ENCODE data around the gene ITGA11.

The ITGA11 gene

GRCh38 chr15:68310178-68310803 is 121.7 kb downstream of the ITGA11 start:
- no peak for TF ChIP-seq CTCF (conservative IDR thresholded peaks at IDR 0.05; ENCODE audit: low read depth)
- H3K27ac ChIP-seq, result no peak overlapping the region
- DNase-seq (ENCODE audit: low spot score), result no peak
- CTCF ChIA-PET, result interaction anchor here (1.3 kb wide), 1 partner anchor 58 kb away, joined by 4 read pairs; no protein-coding TSS in a partner anchor
- POLR2A ChIA-PET (ENCODE audit: low non-redundant PET), result no interaction called here

GRCh38 chr15:68309024-68309423 is 122.9 kb downstream of the ITGA11 start:
- CTCF ChIA-PET, result no interaction called here
- no peak overlapping the region for H3K27ac ChIP-seq
- no peak for DNase-seq (ENCODE audit: low spot score)
- no peak for TF ChIP-seq CTCF (conservative IDR thresholded peaks at IDR 0.05; ENCODE audit: low read depth)
- POLR2A ChIA-PET (ENCODE audit: low non-redundant PET), result no interaction called here

GRCh38 chr15:68307131-68307928 is 124.6 kb downstream of the ITGA11 start:
- ChIA-PET POLR2A (ENCODE audit: low non-redundant PET) (no interaction called here), CTCF (interaction anchor here (0.6 to 4.0 kb wide), 14 partner anchors 8 to 1426 kb away, joined by 3 to 39 read pairs (median 5); no protein-coding TSS in a partner anchor)
- DNase-seq (ENCODE audit: low spot score), result no peak
- no peak for TF ChIP-seq CTCF (conservative IDR thresholded peaks at IDR 0.05; ENCODE audit: low read depth)
- H3K27ac ChIP-seq, result no peak overlapping the region

- ChIA-PET CTCF (interaction anchor here (0.5 to 4.0 kb wide), 8 partner anchors 24 to 577 kb away, joined by 3 to 39 read pairs (median 7); no protein-coding TSS in a partner anchor), POLR2A (ENCODE audit: low non-redundant PET) (no interaction called here)
- no peak for DNase-seq (ENCODE audit: low spot score)
- TF ChIP-seq CTCF (conservative IDR thresholded peaks at IDR 0.05; ENCODE audit: low read depth), result no peak
- H3K27ac ChIP-seq, result peak overlapping the region; percentile 67
Observed at GRCh38 chr15:68305420-68305871, 126.5 kb downstream of the ITGA11 start.

GRCh38 chr15:68304589-68305337 is 127.2 kb downstream of the ITGA11 start:
- ChIA-PET CTCF (interaction anchor here (0.5 to 4.0 kb wide), 6 partner anchors 45 to 578 kb away, joined by 3 to 39 read pairs (median 4); no protein-coding TSS in a partner anchor), POLR2A (ENCODE audit: low non-redundant PET) (no interaction called here)
- TF ChIP-seq CTCF (conservative IDR thresholded peaks at IDR 0.05; ENCODE audit: low read depth), result no peak
- H3K27ac ChIP-seq, result peak overlapping the region; percentile 67
- peak; percentile 38 for DNase-seq (ENCODE audit: low spot score)

All from RWPE1 (cell line).